ENCODE results near the gene KREMEN1. TPM values are rescaled to one million over a fixed set of nuclear protein-coding genes. Genes with fewer than 3 reads are reported as not detected.
"Not testable (repeated sequence)": the region's sequence is repeated elsewhere in the genome, so short reads cannot be mapped to it uniquely, and the experiment has no call there.

KREMEN1 gene
- total RNA-seq, 1 donor from 2014 or later: 10.6 TPM

- no peak for DNase-seq (ENCODE audit: low spot score)
Observed at GRCh38 chr22:29078036-29078868, 5.4 kb downstream of the KREMEN1 start.

DNA sequence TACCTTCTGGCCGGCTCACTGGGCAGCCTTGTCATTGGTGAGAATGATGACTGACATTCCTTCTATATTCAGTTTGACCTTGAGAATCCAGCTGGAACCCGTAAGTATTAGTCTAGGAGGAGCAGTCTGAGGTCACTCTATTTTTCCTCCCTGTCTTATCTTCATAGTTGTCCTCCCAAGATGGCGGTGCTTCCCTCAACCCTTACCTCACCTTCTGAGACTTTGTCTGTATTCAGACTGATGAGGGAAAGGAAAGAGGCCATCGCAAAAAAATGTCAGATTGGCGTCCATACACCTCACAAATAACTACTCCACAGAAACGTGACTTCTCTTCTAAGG is 6.0 kb downstream of the KREMEN1 start:
- no peak for DNase-seq (ENCODE audit: low spot score)

DNA sequence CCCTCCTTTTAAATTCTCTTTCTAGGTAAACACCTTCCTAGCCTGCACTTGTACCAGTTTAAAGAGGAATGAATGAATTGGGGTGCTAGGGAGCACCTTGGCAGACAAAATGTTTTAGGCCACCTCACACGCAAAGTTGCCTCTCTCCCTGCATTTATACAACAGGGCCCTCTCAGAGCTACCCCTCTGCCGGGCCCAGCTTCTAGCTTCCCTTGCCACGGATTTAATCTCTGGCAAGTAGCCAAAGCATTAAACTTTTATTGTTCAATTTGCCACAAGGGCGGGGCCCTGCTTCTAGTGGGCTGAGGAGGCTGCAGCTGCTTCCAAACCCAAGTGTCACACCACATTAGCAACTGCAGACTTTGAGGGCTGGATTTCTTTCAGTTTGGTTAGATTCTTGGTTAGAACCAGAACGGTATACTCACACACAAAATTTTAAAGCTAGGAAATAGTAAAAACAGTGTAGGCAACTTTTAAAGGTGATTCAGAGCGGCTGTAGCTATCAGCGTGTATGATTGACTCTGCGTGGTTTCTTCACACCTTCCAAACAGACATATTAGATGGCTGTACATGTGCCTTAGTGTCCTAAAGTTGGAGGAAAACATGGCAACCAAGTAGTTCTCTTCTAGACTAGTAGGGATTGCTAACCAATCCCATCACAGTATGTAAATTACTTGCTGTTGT is 6.5 kb downstream of the KREMEN1 start:
- no peak for DNase-seq (ENCODE audit: low spot score)

GRCh38 chr22:29080106-29080975 is 7.5 kb downstream of the KREMEN1 start:
- DNase-seq (ENCODE audit: low spot score): no peak

GRCh38 chr22:29081517-29082236 is 8.8 kb downstream of the KREMEN1 start:
- DNase-seq (ENCODE audit: low spot score): no peak

DNA sequence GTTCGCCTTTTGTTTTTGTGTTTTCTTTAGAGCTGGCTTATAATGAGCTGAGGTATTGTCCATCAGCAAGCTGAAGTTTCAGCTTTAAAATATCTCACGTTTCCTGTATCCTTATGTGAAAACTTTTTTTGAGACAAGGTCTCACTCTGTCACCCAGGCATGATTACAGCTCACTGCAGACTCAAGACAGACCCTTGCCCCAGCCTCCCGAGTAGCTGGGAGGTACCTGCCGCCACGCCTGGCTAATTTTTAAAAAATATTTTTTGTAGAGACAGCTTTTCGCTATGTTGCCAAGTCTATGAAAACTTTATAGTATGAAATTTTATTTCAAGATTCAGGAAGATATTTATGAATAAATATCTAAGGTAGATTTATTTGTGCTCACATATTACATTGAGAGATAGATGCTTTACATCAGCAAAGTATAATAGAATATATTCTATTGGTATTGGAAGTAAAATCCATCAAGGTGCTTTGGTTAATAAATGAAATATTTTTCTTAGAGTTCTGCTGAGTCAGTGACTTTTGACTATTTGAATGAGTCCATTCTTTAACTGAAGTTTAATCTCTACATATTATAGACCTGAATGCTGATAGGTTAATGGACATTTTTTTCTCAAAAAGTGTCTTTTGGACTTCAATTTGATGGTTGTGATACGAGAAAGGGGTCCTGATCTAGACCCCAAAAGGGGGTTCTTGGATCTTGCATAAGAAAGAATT is 10.2 kb downstream of the KREMEN1 start:
- no peak for DNase-seq (ENCODE audit: low spot score)

GRCh38 chr22:29083576-29083932 is 10.7 kb downstream of the KREMEN1 start:
- DNase-seq (ENCODE audit: low spot score): not testable (repeated sequence)

- DNase-seq (ENCODE audit: low spot score): no peak
Observed at GRCh38 chr22:29083933-29084591, 11.2 kb downstream of the KREMEN1 start.

- no peak for DNase-seq (ENCODE audit: low spot score)
Observed at GRCh38 chr22:29087012-29087411, 14.2 kb downstream of the KREMEN1 start.

GRCh38 chr22:29088809-29089208 is 16.0 kb downstream of the KREMEN1 start:
- no peak for DNase-seq (ENCODE audit: low spot score)

- DNase-seq (ENCODE audit: low spot score): no peak
Observed at GRCh38 chr22:29089507-29089906, 16.7 kb downstream of the KREMEN1 start.

- DNase-seq (ENCODE audit: low spot score): no peak
Observed at GRCh38 chr22:29090039-29090438, 17.2 kb downstream of the KREMEN1 start.

- no peak for DNase-seq (ENCODE audit: low spot score)
Observed at GRCh38 chr22:29092243-29092642, 19.4 kb downstream of the KREMEN1 start.

- DNase-seq (ENCODE audit: low spot score): no peak
Observed at GRCh38 chr22:29093030-29093429, 20.2 kb downstream of the KREMEN1 start.

DNA sequence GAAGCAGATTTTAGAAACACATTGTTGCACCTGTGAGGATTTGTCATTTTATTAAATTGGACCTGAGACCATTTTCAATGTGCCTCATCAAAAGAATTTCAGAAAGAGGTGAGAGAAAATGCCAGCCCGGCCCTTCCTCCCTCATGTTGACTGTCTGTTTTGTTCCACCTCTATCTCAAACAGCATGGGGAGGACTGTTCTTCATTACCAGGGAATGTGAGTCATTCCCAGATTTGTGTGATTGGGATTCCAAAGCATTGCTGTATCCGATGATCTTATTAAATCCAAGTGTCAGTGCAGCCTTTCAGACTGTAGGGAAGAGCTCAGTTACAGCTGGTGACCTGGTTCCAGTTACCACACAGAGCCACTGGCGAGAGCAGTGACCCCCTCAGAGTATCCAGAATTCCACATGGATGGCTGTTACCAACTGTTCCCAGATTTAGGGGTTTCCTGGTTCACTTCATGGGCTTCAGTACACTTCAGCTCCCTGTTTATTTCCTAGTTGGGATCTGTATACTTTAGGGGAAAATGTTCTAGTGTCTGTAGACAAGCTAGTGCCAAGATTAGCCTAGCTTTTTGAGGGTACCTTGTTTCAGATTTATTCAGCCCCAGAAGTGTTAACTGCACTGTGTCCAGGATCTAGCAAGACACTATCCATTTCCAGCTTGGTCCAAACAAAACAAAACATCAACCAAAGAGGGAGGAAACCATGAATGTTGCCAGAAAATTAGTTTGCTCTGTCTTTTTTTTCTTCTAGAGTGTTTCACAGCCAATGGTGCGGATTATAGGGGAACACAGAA is 20.9 kb downstream of the KREMEN1 start:
- no peak for DNase-seq (ENCODE audit: low spot score)

DNA sequence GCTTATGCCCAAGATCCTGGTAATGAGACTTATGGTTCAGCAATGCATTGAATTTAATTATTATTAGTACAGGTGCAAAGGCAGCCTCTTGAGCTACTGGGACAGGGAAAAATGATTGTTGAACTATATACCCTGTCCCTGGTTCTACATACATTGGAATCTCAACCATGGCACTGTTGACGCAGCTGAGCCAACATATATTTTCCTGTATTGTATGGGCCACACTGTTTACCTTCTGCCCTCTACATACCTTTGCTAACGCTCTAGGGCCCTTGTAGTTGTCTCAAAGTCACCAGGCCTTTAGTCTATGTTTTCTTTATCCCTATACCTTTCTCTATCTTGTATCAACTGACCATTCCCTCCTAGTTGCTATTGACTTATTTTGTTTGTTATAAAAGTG is 22.6 kb downstream of the KREMEN1 start:
- no peak for DNase-seq (ENCODE audit: low spot score)

DNA sequence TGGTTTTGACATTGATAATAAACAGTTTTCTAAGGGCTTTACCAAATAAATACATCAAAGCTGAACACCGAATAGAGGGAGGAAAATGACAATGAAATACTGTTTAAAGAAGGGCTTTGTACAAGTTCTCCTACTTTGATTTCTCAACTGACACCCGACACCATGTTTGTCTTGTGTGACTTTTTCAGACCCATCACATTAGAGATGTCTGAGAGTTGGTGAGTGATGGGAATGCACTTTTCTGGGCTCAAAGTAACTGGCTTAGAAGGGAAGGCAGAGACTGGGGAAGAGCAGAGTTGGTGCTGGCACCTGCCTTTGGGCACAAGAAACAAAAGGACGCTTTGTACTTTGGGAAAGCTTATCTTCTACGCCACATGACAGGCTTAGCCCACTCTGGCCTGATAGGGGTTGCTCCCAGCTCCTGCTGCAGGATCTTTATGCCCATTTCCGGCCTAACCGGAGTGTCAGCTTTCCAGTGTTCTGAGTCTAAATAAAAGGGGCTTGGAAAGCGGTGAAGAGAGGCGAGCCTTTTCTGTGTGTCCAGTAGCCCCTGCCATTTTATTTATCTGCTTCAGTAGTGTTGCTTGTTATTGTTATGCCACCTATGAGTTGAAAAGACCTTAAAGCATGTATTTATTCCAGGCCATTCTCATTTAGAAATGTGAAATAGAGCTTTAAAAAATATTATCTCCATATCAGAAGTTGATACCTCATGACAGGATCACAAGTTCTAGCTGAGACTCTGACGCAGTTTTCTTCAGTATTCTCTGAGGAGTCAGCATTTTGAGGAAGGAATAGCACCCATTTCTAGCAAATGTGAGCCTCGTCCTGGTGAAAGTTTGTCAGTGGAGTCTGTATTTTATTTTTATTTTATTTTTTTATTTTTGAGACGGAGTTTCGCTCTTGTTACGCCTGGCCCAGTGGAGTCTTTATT is 24.2 kb downstream of the KREMEN1 start:
- no peak for DNase-seq (ENCODE audit: low spot score)

DNA sequence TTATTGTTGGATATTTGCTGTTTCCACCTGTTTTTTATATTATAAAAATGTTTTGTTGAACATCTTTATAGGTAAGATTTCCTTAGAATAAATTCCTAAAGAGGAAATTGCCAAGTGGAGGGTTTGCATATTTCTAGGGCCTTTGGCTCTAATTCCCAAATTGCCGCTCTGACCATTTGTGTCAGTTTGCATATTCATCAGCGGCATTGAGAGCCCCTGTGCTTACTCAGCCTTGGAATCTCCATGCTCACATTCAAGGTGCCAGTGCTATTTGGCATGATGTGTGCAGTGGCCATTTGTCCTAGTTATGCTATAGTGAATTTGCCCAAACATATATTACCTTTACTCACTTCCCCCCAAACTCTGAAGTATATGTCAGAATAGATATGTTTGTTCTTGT is 25.5 kb downstream of the KREMEN1 start:
- DNase-seq (ENCODE audit: low spot score): no peak

Data from mesenteric fat pad (tissue), 1 donor.